ENCODE measurements around the gene MAGI2.
"Not testable (repeated sequence)": the region's sequence is repeated elsewhere in the genome, so short reads cannot be mapped to it uniquely, and the experiment has no call there.

Gene MAGI2

GRCh38 chr7:79159040-79159664 is 294.3 kb downstream of the MAGI2 start:
- no peak for DNase-seq (ENCODE audit: low read depth, low spot score)

GRCh38 chr7:79157281-79157680 is 296.2 kb downstream of the MAGI2 start:
- no peak for DNase-seq (ENCODE audit: low read depth, low spot score)

GRCh38 chr7:79149831-79150230 is 303.6 kb downstream of the MAGI2 start:
- no peak for DNase-seq (ENCODE audit: low read depth, low spot score)

- no peak for DNase-seq (ENCODE audit: low read depth, low spot score)
These were observed 310.8 kb downstream of the MAGI2 start for GRCh38 chr7:79142706-79143105.

- DNase-seq (ENCODE audit: low read depth, low spot score): no peak
These were observed 312.2 kb downstream of the MAGI2 start for GRCh38 chr7:79141252-79141651.

- no peak for DNase-seq (ENCODE audit: low read depth, low spot score)
These were observed 315.5 kb downstream of the MAGI2 start for GRCh38 chr7:79137942-79138341.

- DNase-seq (ENCODE audit: low read depth, low spot score): no peak
These were observed 320.5 kb downstream of the MAGI2 start for GRCh38 chr7:79132844-79133451.

GRCh38 chr7:79130715-79131114 is 322.8 kb downstream of the MAGI2 start:
- no peak for DNase-seq (ENCODE audit: low read depth, low spot score)

GRCh38 chr7:79124331-79124730 is 329.1 kb downstream of the MAGI2 start:
- no peak for DNase-seq (ENCODE audit: low read depth, low spot score)

- DNase-seq (ENCODE audit: low read depth, low spot score): no peak
These were observed 335.3 kb downstream of the MAGI2 start for GRCh38 chr7:79118143-79118542.

GRCh38 chr7:79096361-79096805 is 357.1 kb downstream of the MAGI2 start:
- DNase-seq (ENCODE audit: low read depth, low spot score): no peak

- no peak for DNase-seq (ENCODE audit: low read depth, low spot score)
These were observed 360.0 kb downstream of the MAGI2 start for GRCh38 chr7:79093421-79093820.

GRCh38 chr7:79091661-79092060 is 361.8 kb downstream of the MAGI2 start:
- no peak for DNase-seq (ENCODE audit: low read depth, low spot score)

GRCh38 chr7:79091011-79091410 is 362.5 kb downstream of the MAGI2 start:
- peak; percentile 2 for DNase-seq (ENCODE audit: low read depth, low spot score)

GRCh38 chr7:79090543-79090942 is 362.9 kb downstream of the MAGI2 start:
- DNase-seq (ENCODE audit: low read depth, low spot score): peak; percentile 5

- DNase-seq (ENCODE audit: low read depth, low spot score): no peak
These were observed 369.0 kb downstream of the MAGI2 start for GRCh38 chr7:79084423-79084822.

GRCh38 chr7:79079919-79080554 is 373.4 kb downstream of the MAGI2 start:
- no peak for DNase-seq (ENCODE audit: low read depth, low spot score)

GRCh38 chr7:79078273-79078672 is 375.2 kb downstream of the MAGI2 start:
- no peak for DNase-seq (ENCODE audit: low read depth, low spot score)

- not testable (repeated sequence) for DNase-seq (ENCODE audit: low read depth, low spot score)
These were observed 382.3 kb downstream of the MAGI2 start for GRCh38 chr7:79071187-79071586.

GRCh38 chr7:79064187-79064823 is 389.2 kb downstream of the MAGI2 start:
- DNase-seq (ENCODE audit: low read depth, low spot score): peak; percentile 36

- DNase-seq (ENCODE audit: low read depth, low spot score): no peak
These were observed 390.3 kb downstream of the MAGI2 start for GRCh38 chr7:79063019-79063698.

GRCh38 chr7:79060498-79060897 is 393.0 kb downstream of the MAGI2 start:
- DNase-seq (ENCODE audit: low read depth, low spot score): no peak
